T-helper 2 cell treated with Interferon-gamma antibody and Interleukin-4, amounts not matched to agents 100 ng/mL and 5 ng/mL, for 36 hours (primary cell): ENCODE measurements around the gene AMZ1. TPM values are rescaled to one million over a fixed set of nuclear protein-coding genes. Genes with fewer than 3 reads are reported as not detected.
"Not testable (repeated sequence)": the region's sequence is repeated elsewhere in the genome, so short reads cannot be mapped to it uniquely, and the experiment has no call there.

Source experiments
- intact Hi-C: fragments of 100-400 bp; cut with micrococcal nuclease; formaldehyde crosslinking; loops from one replicate; pipeline ENCODE4 v1.15.1; 2023
- total RNA-seq: library from RNA; stranded (reverse); gene quantifications from 2 replicates; pipeline ENCODE4 v1.2.3, GENCODE V29; 2022

The AMZ1 gene
- total RNA-seq, 1 donor from 2014 or later, result 0.11 TPM

GRCh38 chr7:2710286-2710655, 22.3 kb downstream of the AMZ1 start:
- intact Hi-C loops, result loop anchor here (10.0 kb wide), 2 partner anchors 155 to 235 kb away; partner anchors contain the start of genes BRAT1, GRIFIN and IQCE

GRCh38 chr7:2710901-2711551, 23.0 kb downstream of the AMZ1 start:
- intact Hi-C loops, result loop anchor here (1.0 to 10.0 kb wide), 5 partner anchors 9 to 236 kb away; partner anchors contain the start of genes BRAT1, GRIFIN and IQCE

- intact Hi-C loops, result loop anchor here (1.0 to 10.0 kb wide), 5 partner anchors 8 to 237 kb away; partner anchors contain the start of genes BRAT1, GRIFIN and IQCE
Measured at GRCh38 chr7:2711895-2712675, 24.1 kb downstream of the AMZ1 start.

GRCh38 chr7:2713370-2713769, 25.4 kb downstream of the AMZ1 start:
- intact Hi-C loops, result loop anchor here (10.0 kb wide), 2 partner anchors 159 to 239 kb away; partner anchors contain the start of genes BRAT1, GRIFIN and IQCE

GRCh38 chr7:2713978-2714377, 26.0 kb downstream of the AMZ1 start:
- intact Hi-C loops, result loop anchor here (10.0 kb wide), 2 partner anchors 159 to 239 kb away; partner anchors contain the start of genes BRAT1, GRIFIN and IQCE

- intact Hi-C loops, result loop anchor here (5.0 to 10.0 kb wide), 4 partner anchors 128 to 240 kb away; partner anchors contain the start of genes BRAT1, GNA12, GRIFIN and IQCE
Measured at GRCh38 chr7:2714636-2715035, 26.6 kb downstream of the AMZ1 start.

GRCh38 chr7:2715341-2716231, 27.6 kb downstream of the AMZ1 start:
- intact Hi-C loops, result loop anchor here (2.0 to 10.0 kb wide), 6 partner anchors 17 to 241 kb away; partner anchors contain the start of genes BRAT1, GNA12, GRIFIN and IQCE

GRCh38 chr7:2716488-2716887, 28.5 kb downstream of the AMZ1 start:
- intact Hi-C loops, result loop anchor here (2.0 to 10.0 kb wide), 6 partner anchors 18 to 242 kb away; partner anchors contain the start of genes BRAT1, GNA12, GRIFIN and IQCE

- intact Hi-C loops, result loop anchor here (2.0 to 10.0 kb wide), 6 partner anchors 18 to 242 kb away; partner anchors contain the start of genes BRAT1, GNA12, GRIFIN and IQCE
Measured at GRCh38 chr7:2716906-2717292, 28.9 kb downstream of the AMZ1 start.

GRCh38 chr7:2717293-2718261, 29.6 kb downstream of the AMZ1 start:
- intact Hi-C loops, result loop anchor here (2.0 to 10.0 kb wide), 7 partner anchors 19 to 243 kb away; partner anchors contain the start of genes BRAT1, GNA12, GRIFIN and IQCE

GRCh38 chr7:2718296-2718965, 30.4 kb downstream of the AMZ1 start:
- intact Hi-C loops, result loop anchor here (2.0 to 10.0 kb wide), 5 partner anchors 48 to 244 kb away; partner anchors contain the start of genes BRAT1, GNA12, GRIFIN and IQCE

GRCh38 chr7:2719007-2719406, 31.0 kb downstream of the AMZ1 start:
- intact Hi-C loops, result loop anchor here (2.0 to 10.0 kb wide), 5 partner anchors 48 to 244 kb away; partner anchors contain the start of genes BRAT1, GNA12, GRIFIN and IQCE

- intact Hi-C loops, result loop anchor here (1.0 kb wide), 1 partner anchor 9 kb away; no protein-coding TSS in a partner anchor
Measured at GRCh38 chr7:2720024-2720423, 32.0 kb downstream of the AMZ1 start.

GRCh38 chr7:2721842-2722241, 33.8 kb downstream of the AMZ1 start:
- intact Hi-C loops, result no loop called here

- intact Hi-C loops, result no loop called here
Measured at GRCh38 chr7:2722591-2722990, 34.6 kb downstream of the AMZ1 start.

GRCh38 chr7:2723138-2723850, 35.3 kb downstream of the AMZ1 start:
- intact Hi-C loops, result no loop called here

GRCh38 chr7:2724036-2724435, 36.0 kb downstream of the AMZ1 start:
- intact Hi-C loops, result not testable (repeated sequence)
